Fibroblast of lung (primary cell): ENCODE measurements around the gene SDR42E1.

Experiments
- EZH2 ChIP-seq: IDR thresholded peaks from 2 replicates; pipeline ENCODE4 v1.5.1; 2012; ENCODE audit warnings: low read length, control low read depth, mild to moderate bottlenecking; ENCODE audit errors: missing control alignments
- TF ChIP-seq, protein P1 (sequence below), 2 donors: IDR thresholded peaks in 1 of 2; conservative IDR thresholded peaks in 1 of 2; 1 replicate in 1 of 2; 2 replicates in 1 of 2; pipeline ENCODE4 v1.5.1; 2011 to 2012; ENCODE audit warnings: low read length in 2 of 2, control low read depth in 1 of 2, inconsistent platforms in 1 of 2, low read depth in 1 of 2, mild to moderate bottlenecking in 1 of 2

DNA sequence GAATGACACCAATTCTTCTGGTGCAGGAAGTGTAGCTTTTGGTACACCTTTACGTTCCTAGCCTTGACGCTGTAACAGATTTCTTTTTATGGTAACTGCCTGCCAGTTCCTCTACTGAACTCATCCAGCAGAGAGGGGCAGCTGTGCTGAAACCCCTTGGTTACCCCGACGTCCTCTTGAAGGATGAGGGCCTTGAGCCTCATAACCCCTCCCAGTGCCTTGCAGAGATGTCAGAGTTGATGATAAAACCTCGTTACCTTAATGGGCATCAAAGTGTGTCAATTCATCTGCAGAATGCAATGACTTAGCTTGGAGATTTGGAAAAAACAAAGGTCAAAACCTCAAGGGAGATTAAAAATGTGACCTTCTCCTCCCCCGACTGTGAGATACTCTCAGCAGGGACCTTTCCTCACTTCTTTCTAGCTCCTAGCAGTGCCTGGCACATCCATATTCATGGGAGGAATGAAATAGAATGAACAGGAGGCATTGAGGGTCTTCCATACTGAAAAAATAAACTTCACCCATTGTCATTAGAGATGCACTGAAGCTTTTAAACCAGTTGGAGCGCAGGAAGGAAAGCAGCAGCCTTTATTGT is 69.2 kb downstream of the SDR42E1 start:
- no peak for TF ChIP-seq EZH2
- TF ChIP-seq, protein P1, sequence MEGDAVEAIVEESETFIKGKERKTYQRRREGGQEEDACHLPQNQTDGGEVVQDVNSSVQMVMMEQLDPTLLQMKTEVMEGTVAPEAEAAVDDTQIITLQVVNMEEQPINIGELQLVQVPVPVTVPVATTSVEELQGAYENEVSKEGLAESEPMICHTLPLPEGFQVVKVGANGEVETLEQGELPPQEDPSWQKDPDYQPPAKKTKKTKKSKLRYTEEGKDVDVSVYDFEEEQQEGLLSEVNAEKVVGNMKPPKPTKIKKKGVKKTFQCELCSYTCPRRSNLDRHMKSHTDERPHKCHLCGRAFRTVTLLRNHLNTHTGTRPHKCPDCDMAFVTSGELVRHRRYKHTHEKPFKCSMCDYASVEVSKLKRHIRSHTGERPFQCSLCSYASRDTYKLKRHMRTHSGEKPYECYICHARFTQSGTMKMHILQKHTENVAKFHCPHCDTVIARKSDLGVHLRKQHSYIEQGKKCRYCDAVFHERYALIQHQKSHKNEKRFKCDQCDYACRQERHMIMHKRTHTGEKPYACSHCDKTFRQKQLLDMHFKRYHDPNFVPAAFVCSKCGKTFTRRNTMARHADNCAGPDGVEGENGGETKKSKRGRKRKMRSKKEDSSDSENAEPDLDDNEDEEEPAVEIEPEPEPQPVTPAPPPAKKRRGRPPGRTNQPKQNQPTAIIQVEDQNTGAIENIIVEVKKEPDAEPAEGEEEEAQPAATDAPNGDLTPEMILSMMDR (conservative IDR thresholded peaks at IDR 0.05 in 1 of 2, IDR thresholded peaks at IDR 0.05 in 1 of 2; ENCODE audit: low read depth in 1 of 2, low read length in 2 of 2) = no peak
